Measurements from ENCODE around the gene ARL13B. TPM values are rescaled to one million over a fixed set of nuclear protein-coding genes. Genes with fewer than 3 reads are reported as not detected.

ARL13B gene
- total RNA-seq, 2 donors from 2014 or later: 3.5 to 4.3 TPM

DNA sequence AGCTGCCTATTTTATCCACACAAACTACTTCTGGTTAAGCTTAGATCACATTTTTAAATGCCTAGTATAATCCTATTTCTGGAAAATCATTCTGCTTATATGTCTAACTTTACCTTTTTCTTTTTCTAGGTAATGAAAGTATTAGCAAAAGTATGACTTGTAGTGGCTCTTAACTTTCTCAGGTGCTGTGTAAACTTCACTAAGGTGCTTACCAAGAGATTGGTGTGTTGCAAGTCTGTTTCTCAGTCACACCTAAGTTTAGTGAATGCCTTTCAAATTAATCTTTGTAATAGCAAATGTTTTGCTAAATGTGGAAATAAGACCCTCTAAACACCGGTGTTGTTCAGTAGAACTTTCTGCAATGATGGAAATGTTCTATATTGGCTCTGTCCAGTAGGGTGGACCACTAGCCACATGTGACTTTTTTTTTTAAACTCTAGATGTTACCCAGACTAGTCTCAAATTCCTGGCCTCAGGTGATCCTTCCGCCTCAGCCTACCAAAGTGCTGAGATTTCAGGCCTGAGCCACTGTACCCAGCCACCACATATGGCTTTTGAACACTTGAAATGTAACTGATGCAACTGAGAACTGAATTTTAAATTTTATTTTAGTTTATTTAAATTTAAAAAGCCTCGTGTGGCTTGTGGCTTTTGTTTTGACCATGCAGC lies 22.0 kb downstream of the ARL13B start:
- Histone ChIP-seq H3K4me1 (peaks cover 0 to 3% of the 10 kb centered on the region in 2 donors), H3K9me3 (no peaks in the 10 kb centered on the region), H3K4me3 (no peak overlapping the region), H3K27ac (no peak overlapping the region), H3K27me3 (no peaks in the 10 kb centered on the region), H3K36me3 (no peaks in the 10 kb centered on the region)
- DNase-seq (ENCODE audit: low spot score): no peak
- TF ChIP-seq, protein P1, sequence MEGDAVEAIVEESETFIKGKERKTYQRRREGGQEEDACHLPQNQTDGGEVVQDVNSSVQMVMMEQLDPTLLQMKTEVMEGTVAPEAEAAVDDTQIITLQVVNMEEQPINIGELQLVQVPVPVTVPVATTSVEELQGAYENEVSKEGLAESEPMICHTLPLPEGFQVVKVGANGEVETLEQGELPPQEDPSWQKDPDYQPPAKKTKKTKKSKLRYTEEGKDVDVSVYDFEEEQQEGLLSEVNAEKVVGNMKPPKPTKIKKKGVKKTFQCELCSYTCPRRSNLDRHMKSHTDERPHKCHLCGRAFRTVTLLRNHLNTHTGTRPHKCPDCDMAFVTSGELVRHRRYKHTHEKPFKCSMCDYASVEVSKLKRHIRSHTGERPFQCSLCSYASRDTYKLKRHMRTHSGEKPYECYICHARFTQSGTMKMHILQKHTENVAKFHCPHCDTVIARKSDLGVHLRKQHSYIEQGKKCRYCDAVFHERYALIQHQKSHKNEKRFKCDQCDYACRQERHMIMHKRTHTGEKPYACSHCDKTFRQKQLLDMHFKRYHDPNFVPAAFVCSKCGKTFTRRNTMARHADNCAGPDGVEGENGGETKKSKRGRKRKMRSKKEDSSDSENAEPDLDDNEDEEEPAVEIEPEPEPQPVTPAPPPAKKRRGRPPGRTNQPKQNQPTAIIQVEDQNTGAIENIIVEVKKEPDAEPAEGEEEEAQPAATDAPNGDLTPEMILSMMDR (IDR thresholded peaks at IDR 0.05): no peak

DNA sequence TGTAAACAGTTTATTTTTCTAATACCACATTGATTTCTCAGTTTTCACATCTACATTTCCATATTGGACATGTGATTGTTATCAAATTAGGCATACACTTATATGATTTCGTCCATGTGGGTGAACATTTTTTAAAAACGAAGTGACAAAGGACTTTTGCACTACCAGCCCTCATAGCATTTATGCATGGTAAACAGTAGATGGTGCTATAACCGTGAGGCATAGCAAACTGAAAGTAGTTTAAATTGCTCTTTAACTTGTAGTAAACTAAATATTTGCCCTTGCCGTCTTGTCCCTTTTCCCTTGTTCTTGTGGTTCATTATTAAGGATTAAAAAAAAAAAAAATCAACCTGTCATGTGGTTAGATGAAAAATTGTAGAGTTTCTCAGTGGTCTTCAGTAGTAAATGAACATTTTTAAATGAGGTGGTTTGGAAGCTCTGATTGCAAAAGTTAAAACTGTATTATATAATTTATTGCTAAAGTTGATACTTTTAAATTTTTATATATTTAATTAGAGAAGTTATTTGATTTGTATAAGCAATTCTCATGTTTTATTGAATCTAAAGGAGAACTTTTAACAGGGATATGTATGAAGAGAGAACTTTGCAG lies 24.5 kb downstream of the ARL13B start:
- peak overlapping the region in 1 of 2 donors; percentile 34 for H3K27ac ChIP-seq
- H3K4me3 ChIP-seq: peak overlapping the region in 1 of 2 donors; percentile 23
- no peaks in the 10 kb centered on the region for H3K36me3 ChIP-seq
- H3K27me3 ChIP-seq: no peaks in the 10 kb centered on the region
- no peak for DNase-seq (ENCODE audit: low spot score)
- TF ChIP-seq, protein P1 (IDR thresholded peaks at IDR 0.05): peak; percentile 68 to 82
- peaks cover 0 to 3% of the 10 kb centered on the region in 2 donors for H3K4me1 ChIP-seq
- no peaks in the 10 kb centered on the region for H3K9me3 ChIP-seq

DNA sequence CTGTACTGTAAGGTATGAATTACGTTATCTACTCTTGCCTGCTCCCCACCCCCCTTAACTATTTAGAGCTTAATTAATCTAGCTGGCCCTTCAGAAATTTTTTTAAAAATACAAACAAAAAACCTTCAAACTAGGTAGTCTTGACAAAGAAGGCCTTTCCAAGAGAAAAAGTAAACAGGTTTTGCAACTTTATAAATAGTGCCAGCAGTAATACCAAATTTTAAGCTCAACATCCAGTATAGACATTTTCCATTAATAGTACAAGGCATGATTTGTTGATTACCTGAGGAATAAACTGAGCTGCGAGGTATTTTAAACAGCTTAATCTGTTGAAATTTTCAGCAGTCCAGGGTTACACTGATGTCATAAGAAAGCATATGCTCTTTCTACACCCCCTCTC lies 28.3 kb downstream of the ARL13B start:
- TF ChIP-seq, protein P1 (IDR thresholded peaks at IDR 0.05): no peak
- no peak overlapping the region for H3K27ac ChIP-seq
- no peaks in the 10 kb centered on the region for H3K9me3 ChIP-seq
- DNase-seq (ENCODE audit: low spot score): no peak
- no peaks in the 10 kb centered on the region for H3K27me3 ChIP-seq
- H3K4me3 ChIP-seq: no peak overlapping the region
- peaks cover 0 to 3% of the 10 kb centered on the region in 2 donors for H3K4me1 ChIP-seq
- no peaks in the 10 kb centered on the region for H3K36me3 ChIP-seq

DNA sequence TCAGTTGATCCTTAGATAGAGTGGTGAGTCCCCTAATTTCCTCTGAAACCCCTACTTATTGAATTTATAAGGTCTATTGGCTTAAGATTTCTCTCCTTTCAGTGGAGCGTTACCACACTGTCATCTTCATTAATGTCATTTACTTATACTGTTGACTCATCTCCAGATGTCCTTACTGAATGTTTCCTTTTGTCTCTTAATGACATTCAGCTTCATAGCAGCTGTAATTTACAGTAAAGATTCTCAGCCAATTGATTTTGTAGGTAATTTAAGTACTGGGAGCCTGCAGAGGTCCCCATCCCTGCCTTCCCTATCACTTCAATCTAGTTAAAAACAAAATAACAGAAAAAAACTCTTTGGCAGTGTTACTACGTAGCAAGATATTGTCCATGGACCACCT lies 29.7 kb downstream of the ARL13B start:
- Histone ChIP-seq H3K4me1 (no peaks in the 10 kb centered on the region), H3K36me3 (no peaks in the 10 kb centered on the region), H3K27me3 (no peaks in the 10 kb centered on the region), H3K9me3 (no peaks in the 10 kb centered on the region), H3K27ac (no peak overlapping the region), H3K4me3 (no peak overlapping the region)
- TF ChIP-seq, protein P1 (IDR thresholded peaks at IDR 0.05): no peak
- no peak for DNase-seq (ENCODE audit: low spot score)

DNA sequence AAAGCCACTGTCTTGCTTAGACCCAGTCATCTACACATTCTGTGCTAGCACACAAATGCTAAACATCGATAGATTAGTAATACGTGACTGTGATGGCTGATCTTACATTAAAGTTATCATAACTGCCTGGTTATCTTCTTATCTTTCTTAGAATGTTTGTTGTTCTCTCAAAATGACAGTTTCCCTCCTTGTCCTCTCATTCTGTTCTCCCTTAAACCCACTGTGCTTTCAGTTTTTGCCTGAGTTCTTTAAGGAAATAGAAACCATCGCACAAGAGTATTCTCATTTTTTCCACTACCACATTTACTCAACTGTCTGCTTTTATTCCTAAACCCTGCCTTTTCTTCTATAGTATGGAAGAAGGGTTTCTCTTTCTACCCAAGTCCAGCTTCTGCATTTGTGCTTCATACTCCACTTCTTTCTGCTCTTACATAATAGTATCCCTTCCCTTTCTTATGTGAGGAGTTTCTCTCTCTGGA lies 31.3 kb downstream of the ARL13B start:
- no peaks in the 10 kb centered on the region for H3K4me1 ChIP-seq
- DNase-seq (ENCODE audit: low spot score): no peak
- no peaks in the 10 kb centered on the region for H3K9me3 ChIP-seq
- H3K4me3 ChIP-seq: no peak overlapping the region
- H3K27me3 ChIP-seq: no peaks in the 10 kb centered on the region
- no peak overlapping the region for H3K27ac ChIP-seq
- TF ChIP-seq, protein P1 (IDR thresholded peaks at IDR 0.05): no peak
- no peaks in the 10 kb centered on the region for H3K36me3 ChIP-seq
